Ovary (tissue), 9 donors: Measurements from ENCODE around the gene RASGRF2. TPM values are rescaled to one million over a fixed set of nuclear protein-coding genes. Genes with fewer than 3 reads are reported as not detected.

Experiments used
- DNase-seq, 5 donors: peaks; one replicate each; pipeline ENCODE4 v3.0.0-alpha.2; 2019 to 2020
- H3K27ac ChIP-seq, 2 donors: fragments of 200-600 bp; one replicate each; pipeline versions ENCODE4 v1.5.1 to v1.8.0; 2019 to 2022
- H3K27me3 ChIP-seq: fragments of 200-600 bp; one replicate; pipeline ENCODE4 v1.8.0; 2022
- H3K36me3 ChIP-seq: fragments of 200-600 bp; sonication (generic); one replicate; pipeline ENCODE4 v1.5.1; 2019
- H3K4me1 ChIP-seq: one replicate; pipeline ENCODE4 v1.8.1; 2013; ENCODE audit warnings: mild to moderate bottlenecking, moderate library complexity; ENCODE audit not compliant: insufficient read depth
- H3K4me3 ChIP-seq: fragments of 200-600 bp; sonication (generic); one replicate; pipeline ENCODE4 v1.5.1; 2017
- H3K9me3 ChIP-seq, 2 donors: fragments of 200-600 bp in 1 of 2; sonication (generic) in 1 of 2; one replicate each; pipeline versions ENCODE4 v1.5.1 to v1.8.1; 2013 to 2019; ENCODE audit warnings: mild to moderate bottlenecking in 1 of 2, moderate library complexity in 1 of 2
- CTCF ChIP-seq, 3 donors: fragments of 450-650 bp in 2 of 3; fragments of 200-600 bp in 1 of 3; IDR thresholded peaks; one replicate each; pipeline versions ENCODE4 v1.5.1 to v1.8.0; 2016 to 2022; ENCODE audit warnings: antibody characterized with exemption in 3 of 3, mild to moderate bottlenecking in 1 of 3
- EP300 ChIP-seq: sonication (generic); formaldehyde crosslinking; IDR thresholded peaks from one replicate; pipeline ENCODE4 v1.6.1; 2017; ENCODE audit warnings: antibody characterized with exemption
- POLR2A ChIP-seq: fragments of 450-650 bp; IDR thresholded peaks from one replicate; pipeline ENCODE4 v1.6.1; 2017; ENCODE audit warnings: antibody characterized with exemption, mild to moderate bottlenecking, moderate library complexity
- WGBS, 3 donors: extraction: QIAGEN DNeasy Blood & Tissue Kit in 1 of 3; methylation state at CpG; one replicate each; pipeline versions ENCODE4 v1.1.5 to v1.1.7; 2013 to 2017; 5-methylcytosine and 5-hydroxymethylcytosine counted together
- intact Hi-C, 4 donors: fragments of 100-400 bp; cut with DNase I; formaldehyde crosslinking; loops; one replicate each; pipeline versions ENCODE4 v1.11.0 to v1.15.1; 2022 to 2023
- polyA plus RNA-seq, 2 donors: library from polyadenylated mRNA; stranded (reverse); fragments of 200-250 nt in 1 of 2; fragments of 350-450 nt in 1 of 2; fragmentation: Illumina TruSeq in 1 of 2; extraction: RNeasy Lipid Tissue Mini Kit (QIAGEN cat#74804) in 1 of 2; gene quantifications; one replicate each; pipeline ENCODE4 v1.2.3, GENCODE V29; 2013 to 2014
- total RNA-seq, 7 donors: library from RNA; depleted of rRNA in 2 of 7; stranded (reverse); fragments of >200 nt in 2 of 7; fragmentation: NEBNext Ultra II Directional in 3 of 7; extraction: Animal tissue kit (Norgen Biotek cat#: 25700) in 3 of 7; gene quantifications; one replicate each; pipeline versions ENCODE4 v1.1.0 to v1.2.4, GENCODE V29; 2016 to 2023
- donor health status: DM: no; HTN: no; CAD: no; lungs with moderate emphysema.
- donor health status: DM: no; HTN: no; CAD: no.
- donor health status: Bipolar disorder and iron deficiency.
- donor health status: DM: yes; HTN: yes; CAD: no.
- donor health status: DM: no; HTN: no; CAD: no.
- donor health status: DM: yes; HTN: yes; CAD: no.

The RASGRF2 gene
- total and polyA plus RNA-seq, 9 donors = 8.6 to 55.1 (median 23.0) TPM

- no peaks in the 10 kb centered on the region for H3K27me3 ChIP-seq
- no peak overlapping the region for H3K27ac ChIP-seq
- 67 to 76% (median 67%) methylated on average over 2 of the region's 2 CpGs for WGBS, 3 donors
- H3K4me3 ChIP-seq = no peak overlapping the region
- no peaks in the 10 kb centered on the region for H3K9me3 ChIP-seq
- H3K36me3 ChIP-seq = no peaks in the 10 kb centered on the region
- no peak for DNase-seq
- TF ChIP-seq POLR2A (no peak), EP300 (no peak), CTCF (IDR thresholded peaks at IDR 0.05) (no peak)
- intact Hi-C loops = no loop called here
- H3K4me1 ChIP-seq = no peaks in the 10 kb centered on the region
Measured at GRCh38 chr5:80988419-80988935, 28.3 kb downstream of the RASGRF2 start.

- no peaks in the 10 kb centered on the region for H3K4me1 ChIP-seq
- H3K27ac ChIP-seq = no peak overlapping the region
- H3K27me3 ChIP-seq = no peaks in the 10 kb centered on the region
- no peaks in the 10 kb centered on the region for H3K9me3 ChIP-seq
- intact Hi-C loops = no loop called here
- TF ChIP-seq EP300 (no peak), POLR2A (no peak), CTCF (IDR thresholded peaks at IDR 0.05) (no peak)
- no peak overlapping the region for H3K4me3 ChIP-seq
- DNase-seq = no peak
- H3K36me3 ChIP-seq = no peaks in the 10 kb centered on the region
- 94 to 95% (median 95%) methylated on average over 3 of the region's 3 CpGs for WGBS, 3 donors
Measured at GRCh38 chr5:80989883-80990282, 29.7 kb downstream of the RASGRF2 start.

- Histone ChIP-seq H3K36me3 (no peaks in the 10 kb centered on the region), H3K27me3 (no peaks in the 10 kb centered on the region), H3K9me3 (no peaks in the 10 kb centered on the region), H3K4me1 (no peaks in the 10 kb centered on the region), H3K27ac (no peak overlapping the region), H3K4me3 (no peak overlapping the region)
- no peak for DNase-seq
- 82 to 87% (median 83%) methylated on average over 2 of the region's 2 CpGs for WGBS, 3 donors
- TF ChIP-seq POLR2A (no peak), EP300 (no peak), CTCF (IDR thresholded peaks at IDR 0.05) (no peak)
- intact Hi-C loops = no loop called here
Measured at GRCh38 chr5:80990527-80990926, 30.4 kb downstream of the RASGRF2 start.

- no peak for DNase-seq
- Histone ChIP-seq H3K9me3 (no peaks in the 10 kb centered on the region), H3K4me3 (no peak overlapping the region), H3K27me3 (no peaks in the 10 kb centered on the region), H3K27ac (no peak overlapping the region), H3K36me3 (no peaks in the 10 kb centered on the region), H3K4me1 (no peaks in the 10 kb centered on the region)
- WGBS, 3 donors = 95 to 100% (median 100%) methylated on average over 1 of the region's 1 CpG
- no peak for TF ChIP-seq POLR2A
- intact Hi-C loops = no loop called here
Measured at GRCh38 chr5:80990971-80991370, 30.8 kb downstream of the RASGRF2 start.

GRCh38 chr5:80995908-80996307 lies 35.7 kb downstream of the RASGRF2 start:
- intact Hi-C loops = no loop called here
- Histone ChIP-seq H3K27me3 (no peaks in the 10 kb centered on the region), H3K4me1 (no peaks in the 10 kb centered on the region), H3K9me3 (no peaks in the 10 kb centered on the region), H3K4me3 (no peak overlapping the region), H3K27ac (no peak overlapping the region), H3K36me3 (no peaks in the 10 kb centered on the region)
- WGBS, 3 donors = 92 to 97% (median 96%) methylated on average over 2 of the region's 2 CpGs
- DNase-seq = no peak
- no peak for TF ChIP-seq CTCF (IDR thresholded peaks at IDR 0.05)
- no peak for TF ChIP-seq EP300
- no peak for TF ChIP-seq POLR2A
